ENCODE data around the gene PFDN1.

DNA sequence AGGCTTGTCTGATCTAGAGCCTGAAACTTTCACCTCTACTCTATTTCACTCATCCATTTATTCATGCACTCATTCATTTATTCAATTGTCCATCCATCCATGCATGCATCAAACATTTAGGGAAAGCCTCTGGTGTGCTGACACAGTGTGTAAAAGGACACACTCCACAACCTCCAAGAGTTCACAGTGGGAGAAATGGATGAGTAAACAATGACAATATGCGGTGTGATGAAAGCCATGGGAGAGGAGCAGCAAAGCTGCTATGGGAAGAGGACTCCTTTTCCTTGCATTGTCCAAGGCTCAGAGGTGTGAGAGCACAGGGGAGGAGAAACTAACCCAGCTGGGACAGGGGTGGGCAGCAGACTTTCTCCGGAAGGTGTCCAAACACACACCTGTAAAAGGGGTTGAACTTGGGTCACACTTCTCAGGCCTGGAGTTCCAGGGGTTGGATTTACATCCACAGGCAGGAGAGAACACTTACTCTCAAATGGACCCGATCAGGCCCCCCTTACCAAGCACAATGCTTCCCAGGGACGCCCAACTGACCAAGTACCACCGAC lies 21.2 kb upstream of the PFDN1 start:
- TF ChIP-seq CTCF (IDR thresholded peaks at IDR 0.05), result no peak
- no peak for TF ChIP-seq POLR2A (IDR thresholded peaks at IDR 0.05)

Data from adrenal gland (tissue), 5 donors.